LNCAP (cell line): ENCODE data around the gene LRBA.

ENCODE experiments used
- CTCF ChIP-seq: fragments of 450-650 bp; IDR thresholded peaks from 2 replicates; pipeline ENCODE4 v1.5.1; 2017; ENCODE audit warnings: mild to moderate bottlenecking

The LRBA gene

GRCh38 chr4:150457802-150458201 lies 557.3 kb downstream of the LRBA start:
- no peak for TF ChIP-seq CTCF

GRCh38 chr4:150451883-150452282 lies 563.2 kb downstream of the LRBA start:
- TF ChIP-seq CTCF = no peak

GRCh38 chr4:150447356-150447755 lies 567.7 kb downstream of the LRBA start:
- no peak for TF ChIP-seq CTCF

GRCh38 chr4:150439451-150439933 lies 575.6 kb downstream of the LRBA start:
- TF ChIP-seq CTCF = no peak

- no peak for TF ChIP-seq CTCF
Measured at GRCh38 chr4:150436598-150437370, 578.3 kb downstream of the LRBA start.

- TF ChIP-seq CTCF = no peak
Measured at GRCh38 chr4:150431221-150431620, 583.9 kb downstream of the LRBA start.

- no peak for TF ChIP-seq CTCF
Measured at GRCh38 chr4:150425161-150425560, 589.9 kb downstream of the LRBA start.
